ENCODE measurements around the gene C4BPA. TPM values are rescaled to one million over a fixed set of nuclear protein-coding genes. Genes with fewer than 3 reads are reported as not detected.

The C4BPA gene
- total and polyA plus RNA-seq, 2 of the 8 experiments (the other 6 are each of a cell fraction or from before 2014, with no cell fraction given): not detected

DNA sequence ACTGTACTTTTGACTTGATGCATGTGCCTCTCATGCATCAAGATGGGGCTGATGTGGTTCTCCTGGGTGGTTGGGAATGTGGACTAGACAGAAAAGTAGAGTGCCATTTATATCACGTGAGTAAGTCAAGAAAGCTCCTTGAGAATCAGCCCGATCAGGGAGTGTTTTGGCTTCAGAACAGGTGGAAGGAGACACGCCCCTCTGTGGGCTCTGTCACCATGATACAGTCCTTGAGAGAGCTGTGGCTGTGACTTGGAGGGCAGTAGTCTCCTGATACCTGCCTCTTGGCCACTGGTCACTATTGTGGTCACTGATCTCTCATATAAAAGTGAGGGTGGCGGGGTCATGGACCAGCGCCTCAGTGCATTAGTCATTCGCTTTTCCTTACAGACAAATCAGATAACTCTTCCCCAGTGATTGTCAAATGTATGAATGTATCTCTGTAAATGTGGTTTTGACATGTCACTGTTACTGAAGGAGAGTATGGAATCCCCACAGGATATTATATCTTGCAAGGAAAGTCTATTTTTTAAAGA lies 24.3 kb upstream of the C4BPA start:
- H4K20me1 ChIP-seq (replicated peaks in 1 of 2; ENCODE audit: control insufficient read depth in 1 of 2, insufficient read depth in 2 of 2, low read length in 2 of 2): no peaks in the 10 kb centered on the region
- no peak overlapping the region for H2BK5ac ChIP-seq (ENCODE audit: low read depth, low read length)
- H3K9ac ChIP-seq (replicated peaks in 1 of 4; ENCODE audit: extremely low read depth in 1 of 4, low read depth in 3 of 4, low read length in 3 of 4): no peak overlapping the region
- H3K9me3 ChIP-seq (ENCODE audit: insufficient read depth in 2 of 2, low read depth in 1 of 2, low read length in 1 of 2): no peaks in the 10 kb centered on the region
- H2BK15ac ChIP-seq (ENCODE audit: low read length): no peak overlapping the region
- H3K27ac ChIP-seq (ENCODE audit: low read depth, low read length): no peak overlapping the region
- H3K27me3 ChIP-seq (replicated peaks in 1 of 4; ENCODE audit: control insufficient read depth in 3 of 4, extremely low read depth in 1 of 4, insufficient read depth in 3 of 4, low read length in 3 of 4): no peaks in the 10 kb centered on the region
- no peak overlapping the region for H2BK12ac ChIP-seq (ENCODE audit: low read depth, low read length)
- no peak overlapping the region for H3K18ac ChIP-seq (ENCODE audit: extremely low read depth, low read length)
- H3K36me3 ChIP-seq (ENCODE audit: control insufficient read depth in 2 of 4, insufficient read depth in 4 of 4, low read length in 3 of 4): peaks cover 0 to 4% (median 0%) of the 10 kb centered on the region in 4 experiments; a peak in 1 of 8 replicates
- H3K4ac ChIP-seq (replicated peaks; ENCODE audit: insufficient read length, low read depth, low read length): no peak overlapping the region
- no peak overlapping the region for H3K4me2 ChIP-seq (ENCODE audit: insufficient read depth in 1 of 2, low read depth in 2 of 2, low read length in 2 of 2)
- peaks cover 0 to under 1% (median 0%) of the 10 kb centered on the region in 4 experiments; a peak in 1 of 7 replicates for H3K4me1 ChIP-seq (replicated peaks in 1 of 4; ENCODE audit: control insufficient read depth in 3 of 4, insufficient read depth in 4 of 4, low read length in 3 of 4)
- no peak overlapping the region for H3K14ac ChIP-seq (ENCODE audit: insufficient read length)
- no peaks in the 10 kb centered on the region for H3K79me2 ChIP-seq (ENCODE audit: control insufficient read depth in 1 of 2, insufficient read depth in 2 of 2, low read length in 2 of 2)
- H2AFZ ChIP-seq (ENCODE audit: low read length): no peak overlapping the region
- WGBS, 2 experiments (ENCODE audit: extremely low coverage in 1 of 2, insufficient coverage in 1 of 2, insufficient read length in 1 of 2, insufficient replicate concordance in 2 of 2, low coverage in 1 of 2, low lambda C conversion rate in 2 of 2, missing lambda C conversion rate in 1 of 2): 83% methylated on average over 6 of the region's 6 CpGs; no CpG with 5 or more reads in 1 of the 2 experiments
- no peaks in the 10 kb centered on the region for H3K23me2 ChIP-seq (ENCODE audit: low read depth, low read length)
- H2BK120ac ChIP-seq (replicated peaks; ENCODE audit: low read depth, low read length): no peak overlapping the region
- H4K8ac ChIP-seq (ENCODE audit: extremely low read depth, insufficient read depth, low read length): no peak overlapping the region
- ChIA-PET CTCF (ENCODE audit: partially characterized antibody) (interaction anchor here (0.8 to 2.6 kb wide), 15 partner anchors 12 to 420 kb away, joined by 3 to 12 read pairs (median 3); partner anchors contain the start of gene PFKFB2), POLR2A (ENCODE audit: partially characterized antibody) (interaction anchor here (0.7 to 1.2 kb wide), 2 partner anchors 13 to 21 kb away, joined by 3 read pairs; no protein-coding TSS in a partner anchor)
- no peak overlapping the region for H4K5ac ChIP-seq (ENCODE audit: insufficient read length, low read depth, low read length)
- H2AK5ac ChIP-seq (ENCODE audit: low read depth, low read length): no peak overlapping the region
- no peak overlapping the region for H3K23ac ChIP-seq (ENCODE audit: insufficient read length)
- FAIRE-seq (no peak), DNase-seq (ENCODE audit: low read depth in 1 of 2, low spot score in 2 of 2) (no peak)
- no peak overlapping the region for H3K56ac ChIP-seq (replicated peaks; ENCODE audit: insufficient read length, low read depth, low read length)
- H2BK20ac ChIP-seq (ENCODE audit: low read length): no peak overlapping the region
- no peak overlapping the region for H4K91ac ChIP-seq (replicated peaks; ENCODE audit: insufficient read length, low read length)
- H3K4me3 ChIP-seq (ENCODE audit: extremely low read depth in 1 of 4, insufficient read depth in 2 of 4, low read depth in 3 of 4, low read length in 4 of 4): no peak overlapping the region
- H3K79me1 ChIP-seq (ENCODE audit: low read depth, low read length): no peaks in the 10 kb centered on the region
- TF ChIP-seq CHD2 (IDR thresholded peaks at IDR 0.05; ENCODE audit: low read length): no peak
- no peak for TF ChIP-seq RXRA (IDR thresholded peaks at IDR 0.05; ENCODE audit: insufficient read depth, low read depth, low read length)
- TF ChIP-seq, protein P1, sequence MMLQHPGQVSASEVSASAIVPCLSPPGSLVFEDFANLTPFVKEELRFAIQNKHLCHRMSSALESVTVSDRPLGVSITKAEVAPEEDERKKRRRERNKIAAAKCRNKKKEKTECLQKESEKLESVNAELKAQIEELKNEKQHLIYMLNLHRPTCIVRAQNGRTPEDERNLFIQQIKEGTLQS (IDR thresholded peaks at IDR 0.05; ENCODE audit: insufficient read depth, low read depth, low read length): no peak
- TF ChIP-seq BACH1 (IDR thresholded peaks at IDR 0.05; ENCODE audit: low read length): no peak
- TF ChIP-seq KDM1A (IDR thresholded peaks at IDR 0.05; ENCODE audit: borderline replicate concordance, low read length): no peak
- no peak for TF ChIP-seq FOSL1 (IDR thresholded peaks at IDR 0.05; ENCODE audit: insufficient read depth, low read depth, low read length)
- TF ChIP-seq SIX5 (IDR thresholded peaks at IDR 0.05; ENCODE audit: low read depth, low read length): no peak
- TF ChIP-seq, protein P2, sequence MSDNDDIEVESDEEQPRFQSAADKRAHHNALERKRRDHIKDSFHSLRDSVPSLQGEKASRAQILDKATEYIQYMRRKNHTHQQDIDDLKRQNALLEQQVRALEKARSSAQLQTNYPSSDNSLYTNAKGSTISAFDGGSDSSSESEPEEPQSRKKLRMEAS (IDR thresholded peaks at IDR 0.05): no peak
- no peak for TF ChIP-seq TEAD4 (IDR thresholded peaks at IDR 0.05; ENCODE audit: low read depth, low read length)
- no peak for TF ChIP-seq EZH2 (IDR thresholded peaks at IDR 0.05; ENCODE audit: low read depth, low read length, severe bottlenecking)
